GM12801 (cell line): ENCODE measurements around the gene TMEM97.

Experiments
- CTCF ChIP-seq: IDR thresholded peaks from one replicate; pipeline ENCODE4 v1.5.1; 2011; ENCODE audit warnings: control low read depth; ENCODE audit not compliant: insufficient read length; ENCODE audit errors: extremely low read depth

The TMEM97 gene

GRCh38 chr17:28364665-28365363, 45.8 kb downstream of the TMEM97 start, which contains the start of gene SEBOX:
Gene SEBOX, minus strand, starts transcription at chr17:28365199. Its CDS starts 48 bp downstream, at chr17:28365151.
- TF ChIP-seq CTCF = no peak

GRCh38 chr17:28365487-28365886, 46.5 kb downstream of the TMEM97 start:
- no peak for TF ChIP-seq CTCF

- TF ChIP-seq CTCF = no peak
These were observed 47.6 kb downstream of the TMEM97 start for GRCh38 chr17:28366605-28367004.

DNA sequence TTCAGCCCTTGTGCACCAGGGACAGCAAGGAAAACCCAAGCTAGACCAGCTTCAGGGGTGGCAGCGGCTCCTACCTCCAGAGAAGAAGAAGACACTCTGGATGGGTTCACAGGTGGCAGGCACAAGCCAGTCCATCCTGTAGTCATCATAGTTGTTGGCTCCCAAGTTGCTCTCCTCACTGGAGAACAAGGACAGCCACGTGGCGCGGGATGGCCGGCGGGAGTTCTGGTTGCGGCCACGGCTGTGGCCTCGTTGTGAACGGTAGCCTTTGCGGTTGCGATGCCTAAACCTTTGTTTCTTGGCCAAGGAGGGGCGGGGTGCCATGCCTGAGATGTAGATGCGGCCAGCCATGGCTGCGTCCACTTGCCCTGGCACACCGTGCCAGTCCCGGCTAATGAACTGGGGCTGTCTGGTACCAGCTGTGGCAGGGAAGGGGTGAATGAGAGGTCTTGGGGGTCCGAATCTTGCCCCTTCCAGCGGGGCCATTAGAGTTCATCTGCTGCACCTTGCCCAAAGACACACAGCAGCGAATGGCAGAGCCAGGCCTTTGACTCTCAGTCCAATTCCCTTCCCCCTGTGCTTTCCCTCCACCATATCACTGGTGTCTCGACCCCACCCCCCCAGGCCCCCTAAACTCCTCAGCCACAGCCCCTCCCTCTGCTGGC, 48.8 kb downstream of the TMEM97 start:
- TF ChIP-seq CTCF = no peak

DNA sequence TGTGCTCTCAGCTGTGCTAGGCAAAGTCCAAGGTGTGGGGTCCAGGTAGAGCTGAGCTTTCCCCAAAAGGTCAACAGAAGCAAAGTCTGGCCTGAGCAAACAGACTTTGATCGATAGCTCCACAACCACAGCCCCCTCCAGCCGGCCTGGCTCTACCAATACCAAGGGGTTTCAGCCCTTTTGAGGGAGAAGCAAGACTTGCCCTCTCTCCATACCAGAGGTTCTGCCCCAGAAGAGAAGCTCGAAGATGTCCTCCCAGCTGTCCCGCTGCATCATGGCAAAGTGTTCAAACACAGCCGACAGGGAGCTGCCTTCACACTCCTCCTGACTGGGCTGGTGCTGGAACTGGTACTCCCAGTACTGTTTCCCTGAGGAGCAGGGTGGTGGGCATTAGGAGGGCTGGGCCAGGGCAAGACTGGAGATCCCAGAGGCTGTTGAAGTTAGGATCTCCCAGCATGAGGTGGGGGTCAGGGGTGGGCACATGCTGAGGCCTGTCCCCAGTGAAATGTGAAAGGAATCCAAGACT, 49.4 kb downstream of the TMEM97 start:
- no peak for TF ChIP-seq CTCF

- no peak for TF ChIP-seq CTCF
These were observed 50.1 kb downstream of the TMEM97 start for GRCh38 chr17:28368915-28369683.

GRCh38 chr17:28369684-28370034, 50.7 kb downstream of the TMEM97 start:
- TF ChIP-seq CTCF = no peak
